Ureter (tissue), 1 donor: ENCODE results near the gene BUD23. TPM values are rescaled to one million over a fixed set of nuclear protein-coding genes. Genes with fewer than 3 reads are reported as not detected.
A peak's percentile ranks its signal among the peaks of the same experiment; 100 is the strongest.
"Not testable (repeated sequence)": the region's sequence is repeated elsewhere in the genome, so short reads cannot be mapped to it uniquely, and the experiment has no call there.

Experiments
- DNase-seq: peaks from one replicate; pipeline ENCODE4 v3.0.0-alpha.2; 2020; ENCODE audit warnings: low spot score
- total RNA-seq: library from RNA; stranded (reverse); gene quantifications from one replicate; pipeline ENCODE4 v1.2.4, GENCODE V29; 2023
- donor health status: DM: yes; HTN: yes; CAD: no.

The BUD23 gene
- total RNA-seq, 1 donor from 2014 or later = 69.6 TPM

DNA sequence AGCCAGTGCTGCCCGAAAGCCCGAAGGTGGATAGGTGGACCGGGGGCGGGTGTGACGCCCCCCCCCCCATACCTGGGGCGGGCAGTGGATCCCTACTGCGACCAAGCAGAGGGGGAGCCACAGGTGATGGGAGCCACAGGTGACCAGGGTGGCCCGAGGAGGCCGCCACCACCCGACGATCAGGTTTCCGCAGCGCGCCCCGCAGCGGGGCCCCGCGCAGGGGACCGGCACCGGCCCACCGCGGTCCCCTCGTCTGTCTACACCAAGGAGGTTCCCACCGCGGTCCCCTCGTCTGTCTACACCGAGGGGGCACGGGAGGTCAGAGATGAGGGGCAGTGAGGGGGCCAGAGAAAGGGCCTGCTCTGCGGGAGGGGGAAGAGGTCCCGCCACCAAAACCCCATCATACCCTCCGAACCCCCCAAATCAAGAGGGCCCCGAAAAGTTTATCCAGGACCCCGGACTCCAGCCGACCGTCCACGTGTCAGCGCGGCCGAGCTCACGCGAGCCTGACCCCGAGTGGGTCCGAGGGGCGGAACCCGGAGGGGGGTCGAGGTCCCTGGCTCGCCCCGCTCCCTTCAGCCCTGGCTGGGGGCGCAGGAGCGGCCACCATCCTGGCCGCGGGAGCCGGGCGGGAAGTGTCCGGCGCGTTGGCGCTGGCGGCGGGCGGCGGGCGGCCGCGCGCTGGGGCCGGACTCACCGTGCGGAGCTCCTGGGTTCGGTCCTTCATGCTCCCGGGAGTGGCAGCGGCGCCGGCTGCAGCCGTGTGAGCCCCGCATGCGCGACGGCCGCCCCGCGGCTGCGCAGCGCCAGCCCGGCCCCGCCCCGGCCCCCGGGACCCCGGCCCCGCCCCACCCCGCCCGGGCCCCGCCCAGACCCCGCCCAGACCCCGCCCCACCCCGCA, 35.8 kb downstream of the BUD23 start, which contains the start of gene STX1A:
Gene STX1A (minus strand): TSS at position 765 of the 901 bp plus-strand sequence. CDS start 38 bp downstream, at position 727.
- no peak for DNase-seq

DNA sequence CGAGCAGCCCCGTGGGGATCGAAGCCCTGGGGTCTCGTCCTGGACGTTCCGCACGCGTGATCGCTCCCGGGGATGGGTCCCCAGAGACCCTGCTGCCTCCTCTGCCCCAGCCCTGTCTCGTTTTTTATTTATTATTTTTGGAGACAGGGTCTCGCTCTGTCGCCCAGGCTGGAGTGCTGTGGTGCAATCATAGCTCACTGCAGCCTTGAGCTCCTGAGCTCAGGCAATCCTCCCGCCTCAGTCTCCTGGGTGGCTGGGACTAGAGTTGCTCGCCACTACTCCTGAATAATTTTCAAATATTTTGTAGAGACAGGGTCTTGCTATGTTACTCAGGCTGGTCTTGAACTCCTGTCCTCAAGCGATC, 36.4 kb downstream of the BUD23 start:
- DNase-seq = no peak

DNA sequence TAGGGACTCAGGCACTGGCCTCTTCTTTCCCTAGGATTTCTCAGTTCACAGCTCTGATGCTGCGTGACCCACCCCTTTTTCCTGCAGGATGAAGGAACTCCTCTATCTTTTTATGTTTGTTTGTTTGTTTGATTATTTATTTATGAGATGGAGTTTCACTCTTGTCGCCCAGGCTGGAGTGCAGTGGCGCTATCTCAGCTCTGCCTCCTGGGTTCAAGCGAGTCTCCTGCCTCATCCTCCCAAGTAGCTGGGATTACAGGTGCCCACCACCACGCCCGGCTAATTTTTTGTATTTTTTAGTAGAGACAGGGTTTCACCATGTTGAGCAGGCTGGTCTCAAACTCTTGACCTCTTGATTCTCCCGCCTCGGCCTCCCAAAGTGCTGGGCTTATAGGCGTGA, 37.0 kb downstream of the BUD23 start:
- not testable (repeated sequence) for DNase-seq

DNA sequence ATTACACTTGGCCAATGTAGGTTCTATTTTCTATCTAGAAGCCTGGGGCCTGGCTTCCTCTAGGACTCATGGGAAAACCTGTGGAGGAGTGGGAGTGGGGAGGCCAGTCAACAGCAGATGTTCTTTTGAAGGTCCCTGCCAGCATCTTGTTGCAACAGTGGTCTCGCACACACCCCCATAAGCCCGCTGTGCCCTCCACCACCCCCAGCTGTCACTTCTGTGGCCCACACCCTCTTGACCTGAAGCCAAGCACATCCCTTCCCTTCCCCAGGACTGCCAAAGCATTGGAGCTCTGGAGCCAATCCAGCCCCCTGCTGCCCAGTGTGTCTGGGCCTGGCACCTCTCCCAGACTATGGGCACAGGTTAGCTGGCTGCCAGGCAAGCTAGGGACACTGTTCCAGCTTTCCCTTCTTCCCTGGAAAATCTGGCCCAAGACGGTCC, 38.0 kb downstream of the BUD23 start:
- no peak for DNase-seq

GRCh38 chr7:73722182-73722581, 38.8 kb downstream of the BUD23 start:
- not testable (repeated sequence) for DNase-seq

- DNase-seq = no peak
Observed at GRCh38 chr7:73722785-73723184, 39.4 kb downstream of the BUD23 start.

GRCh38 chr7:73723813-73724212, 40.4 kb downstream of the BUD23 start:
- no peak for DNase-seq

DNA sequence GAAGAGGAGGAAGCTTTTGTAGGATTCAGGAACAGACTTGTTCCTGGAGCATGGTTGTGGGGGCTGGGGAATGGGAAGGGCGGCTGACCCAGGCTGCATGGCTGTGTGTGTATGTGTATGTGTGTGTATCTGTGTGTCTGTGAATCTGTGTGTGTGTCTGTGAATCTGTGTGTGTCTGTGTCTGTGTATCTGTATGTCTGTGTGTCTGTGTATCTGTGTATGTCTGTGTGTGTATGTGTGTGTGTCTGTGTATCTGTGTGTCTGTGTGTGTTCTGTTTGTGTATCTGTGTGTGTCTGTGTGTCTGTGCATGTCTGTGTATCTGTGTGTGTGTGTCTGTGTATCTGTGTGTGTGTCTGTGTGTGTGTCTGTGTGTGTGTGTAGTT, 42.7 kb downstream of the BUD23 start:
- no peak for DNase-seq

DNA sequence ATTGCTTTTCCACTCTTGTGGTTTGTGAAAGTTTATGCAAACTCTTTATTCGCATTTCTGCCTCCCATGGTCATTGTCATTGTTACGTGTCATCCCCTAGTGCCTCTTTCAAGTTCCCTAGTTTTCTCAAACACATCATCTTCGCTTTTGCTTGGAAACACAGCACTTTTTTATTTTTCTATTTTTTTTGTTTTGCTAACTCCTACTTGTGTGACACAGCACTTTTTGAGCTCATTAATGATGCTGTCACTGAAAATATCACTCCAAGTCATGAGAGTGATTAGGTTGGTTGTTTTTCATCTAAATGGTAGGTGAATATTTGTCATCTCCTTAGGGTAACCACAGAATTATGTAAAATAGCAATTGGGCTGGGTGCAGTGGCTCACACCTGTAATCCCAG, 44.6 kb downstream of the BUD23 start:
- DNase-seq = no peak

DNA sequence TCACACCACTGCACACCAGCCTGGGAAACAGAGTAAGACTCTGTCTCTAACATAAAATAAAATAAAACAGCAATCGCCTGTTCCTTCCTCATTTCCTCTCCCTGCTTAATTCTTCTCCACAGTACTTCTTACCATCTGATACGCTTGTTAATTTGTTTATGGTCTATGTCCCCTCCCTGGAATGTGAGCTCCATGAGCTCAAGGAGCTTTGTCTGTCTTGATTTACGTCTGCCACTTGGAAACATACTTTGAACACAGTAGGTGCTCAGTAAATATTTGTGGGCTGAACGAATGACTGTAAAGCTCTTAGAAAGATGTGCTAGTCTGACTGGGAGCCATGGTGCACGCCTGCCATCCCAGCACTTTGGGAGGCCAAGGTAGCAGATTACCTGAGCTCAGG, 45.2 kb downstream of the BUD23 start:
- no peak for DNase-seq

DNA sequence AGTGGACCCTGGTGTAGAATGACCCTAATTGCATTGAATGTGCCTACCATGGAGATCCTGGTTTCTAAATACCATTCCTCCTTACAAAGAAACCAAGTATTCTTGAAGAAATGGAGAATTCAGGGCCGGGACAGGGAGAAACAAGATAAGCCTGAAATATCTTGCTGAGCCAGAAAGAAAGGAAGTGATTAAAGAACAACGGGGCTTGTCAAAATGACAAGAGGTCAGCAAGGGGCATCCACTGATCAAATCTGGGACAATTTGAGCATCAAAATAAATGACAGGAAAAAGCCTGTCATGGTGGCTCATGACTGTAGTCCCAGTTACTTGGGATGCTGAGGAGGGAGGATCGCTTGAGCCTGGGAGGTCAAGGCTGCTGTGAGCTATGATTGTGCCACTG, 47.1 kb downstream of the BUD23 start:
- no peak for DNase-seq

DNA sequence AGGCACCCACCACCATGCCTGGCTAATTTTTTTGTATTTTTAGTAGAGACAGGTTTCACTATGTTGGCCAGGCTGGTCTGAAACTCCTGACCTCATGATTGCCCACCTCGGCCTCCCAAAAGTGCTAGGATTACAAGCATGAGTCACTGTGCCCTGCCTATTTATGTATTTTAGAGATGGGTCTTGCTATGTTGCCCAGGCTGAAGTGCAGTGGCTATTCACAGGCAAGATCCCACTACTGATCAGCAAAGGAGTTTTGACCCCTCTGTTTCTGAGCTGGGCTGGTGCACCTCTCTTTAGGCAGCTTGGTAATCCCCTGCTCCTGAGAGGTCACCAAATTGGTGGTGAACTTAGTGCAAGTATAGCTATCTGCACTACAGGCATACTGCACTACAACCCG, 49.0 kb downstream of the BUD23 start:
- no peak for DNase-seq

GRCh38 chr7:73734619-73735527, 51.5 kb downstream of the BUD23 start:
- DNase-seq = peak; percentile 79

DNA sequence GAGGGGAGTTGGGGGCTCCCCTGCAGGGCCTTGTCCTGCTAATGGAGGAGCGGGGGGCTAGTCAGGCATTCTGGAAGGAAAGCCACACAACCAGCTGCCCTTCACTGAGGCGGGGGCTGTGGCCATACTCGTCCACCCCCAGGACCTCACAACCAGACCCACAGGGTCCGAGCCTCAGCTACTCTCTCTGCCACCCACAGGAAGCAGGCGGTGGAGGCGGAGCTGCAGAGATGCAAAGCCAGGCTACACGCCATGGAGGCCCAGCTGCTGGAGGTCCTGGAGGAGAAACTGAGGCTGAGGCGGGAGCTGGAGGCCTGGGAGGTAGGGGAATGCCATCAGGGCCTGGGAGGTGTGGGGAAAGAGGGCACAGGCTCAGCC, 52.1 kb downstream of the BUD23 start:
- DNase-seq = no peak

DNA sequence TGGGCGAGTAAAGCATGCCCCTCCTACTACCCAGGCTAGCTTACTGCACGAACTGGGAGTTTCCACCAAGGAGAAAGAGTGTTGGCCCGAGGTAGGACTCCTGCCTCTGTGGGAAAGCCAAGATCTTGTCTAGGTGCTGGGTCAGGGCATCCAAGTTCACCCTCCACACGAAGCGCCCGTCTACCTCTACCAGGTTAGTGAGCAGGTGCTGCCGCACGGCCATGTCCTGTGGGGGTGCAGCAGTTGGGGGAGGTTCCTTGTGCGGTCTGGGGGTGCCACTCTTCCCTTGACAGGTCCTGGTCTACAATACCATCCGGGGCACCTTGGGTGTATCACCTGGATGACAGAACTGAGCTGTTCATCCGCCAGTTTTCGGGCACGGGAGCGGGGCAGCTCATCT, 53.5 kb downstream of the BUD23 start:
- DNase-seq = no peak

- DNase-seq = no peak
Observed at GRCh38 chr7:73737491-73738219, 54.3 kb downstream of the BUD23 start.

- peak; percentile 56 for DNase-seq
Observed at GRCh38 chr7:73738220-73738611, 54.8 kb downstream of the BUD23 start.

DNA sequence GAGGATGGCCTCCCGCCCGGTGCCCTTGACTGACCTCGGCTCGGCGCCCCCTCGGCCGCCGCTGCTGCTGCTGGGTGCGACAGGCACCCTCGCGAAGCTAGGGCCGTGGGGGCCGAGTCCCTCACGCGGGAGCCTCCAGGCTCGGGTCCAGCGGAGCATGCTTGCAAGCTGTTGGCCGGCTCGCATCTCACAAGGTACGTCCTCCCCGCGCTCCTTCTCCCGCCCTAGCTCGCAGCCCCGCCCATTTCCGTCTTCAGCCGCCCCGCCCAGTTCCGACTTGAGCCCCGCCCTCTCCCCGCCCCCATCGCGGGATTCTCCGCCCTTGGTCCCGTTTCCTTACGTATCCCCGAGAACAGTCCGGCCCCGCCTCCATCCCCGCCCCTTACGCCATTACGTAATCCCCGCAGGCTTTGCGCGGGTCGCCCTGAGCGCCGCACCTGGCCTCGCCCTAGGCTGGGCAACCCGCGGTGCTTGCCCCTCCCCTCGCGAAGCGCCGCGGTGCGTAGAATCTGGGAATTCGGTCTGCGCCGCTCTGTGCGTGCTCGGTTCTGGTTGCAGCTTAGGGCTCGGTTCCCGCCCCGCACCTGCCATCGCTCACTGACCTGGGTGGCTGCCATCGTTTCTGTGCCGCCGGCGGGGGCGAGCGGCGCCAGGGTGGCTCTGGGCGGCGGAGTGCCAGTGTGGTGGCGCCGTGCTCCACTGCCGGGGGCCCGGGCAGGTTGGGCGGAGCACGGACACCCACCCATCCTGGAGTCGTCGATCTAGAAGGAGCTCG, 55.4 kb downstream of the BUD23 start, which contains the start of gene ABHD11:
Gene ABHD11 (minus strand): TSS at position 191 of the 775 bp plus-strand sequence. CDS start 32 bp downstream, at position 159.
- peak; percentile 99 for DNase-seq

- DNase-seq = no peak
Observed at GRCh38 chr7:73739387-73739767, 56.0 kb downstream of the BUD23 start.

- DNase-seq = no peak
Observed at GRCh38 chr7:73740212-73740611, 56.8 kb downstream of the BUD23 start.

DNA sequence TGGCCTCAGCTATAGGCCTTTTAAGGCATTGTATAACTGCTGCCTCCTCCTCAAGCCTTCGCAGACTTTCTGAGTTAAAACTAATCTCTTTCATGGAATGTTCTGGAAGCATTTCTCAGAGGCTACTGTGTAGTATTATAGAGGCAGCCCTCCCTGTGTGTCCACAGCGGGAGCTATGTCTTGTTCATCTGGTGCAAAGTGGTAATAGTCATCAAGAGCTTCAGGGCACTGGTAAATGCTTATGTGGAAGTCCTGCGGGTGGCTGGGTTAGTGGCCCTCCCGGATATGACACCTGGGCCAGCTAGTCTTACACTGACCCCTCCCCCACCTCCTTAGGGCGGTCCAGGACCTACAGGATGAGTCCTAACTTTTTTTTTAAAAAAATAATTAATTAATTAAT, 57.4 kb downstream of the BUD23 start:
- DNase-seq = no peak
